GM12872 (cell line): ENCODE data around the gene NDUFS5.

Source experiments
- TF ChIP-seq, protein P1 (sequence below): IDR thresholded peaks from 3 replicates; pipeline ENCODE4 v1.5.1; 2011; ENCODE audit warnings: low read depth, mild to moderate bottlenecking, low read length, moderate library complexity; ENCODE audit not compliant: insufficient read depth

NDUFS5 gene

DNA sequence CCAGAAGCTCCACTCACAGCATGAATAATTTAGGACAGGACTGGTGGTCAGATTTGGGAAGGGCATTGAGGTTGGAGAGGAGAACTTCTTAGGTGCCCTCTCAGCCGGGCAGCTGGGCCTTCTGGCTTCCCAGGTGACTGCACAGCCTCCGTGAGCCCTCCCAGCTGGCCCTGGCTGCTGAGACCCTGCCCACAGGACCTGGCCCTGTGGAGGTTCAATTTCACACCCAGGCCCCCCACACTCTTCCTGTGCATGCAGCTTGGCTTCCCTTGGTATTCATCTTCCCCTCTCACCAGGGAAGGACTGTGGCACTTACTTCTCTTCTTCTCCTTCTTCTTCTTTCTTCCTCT lies 50.6 kb downstream of the NDUFS5 start:
- TF ChIP-seq, protein P1, sequence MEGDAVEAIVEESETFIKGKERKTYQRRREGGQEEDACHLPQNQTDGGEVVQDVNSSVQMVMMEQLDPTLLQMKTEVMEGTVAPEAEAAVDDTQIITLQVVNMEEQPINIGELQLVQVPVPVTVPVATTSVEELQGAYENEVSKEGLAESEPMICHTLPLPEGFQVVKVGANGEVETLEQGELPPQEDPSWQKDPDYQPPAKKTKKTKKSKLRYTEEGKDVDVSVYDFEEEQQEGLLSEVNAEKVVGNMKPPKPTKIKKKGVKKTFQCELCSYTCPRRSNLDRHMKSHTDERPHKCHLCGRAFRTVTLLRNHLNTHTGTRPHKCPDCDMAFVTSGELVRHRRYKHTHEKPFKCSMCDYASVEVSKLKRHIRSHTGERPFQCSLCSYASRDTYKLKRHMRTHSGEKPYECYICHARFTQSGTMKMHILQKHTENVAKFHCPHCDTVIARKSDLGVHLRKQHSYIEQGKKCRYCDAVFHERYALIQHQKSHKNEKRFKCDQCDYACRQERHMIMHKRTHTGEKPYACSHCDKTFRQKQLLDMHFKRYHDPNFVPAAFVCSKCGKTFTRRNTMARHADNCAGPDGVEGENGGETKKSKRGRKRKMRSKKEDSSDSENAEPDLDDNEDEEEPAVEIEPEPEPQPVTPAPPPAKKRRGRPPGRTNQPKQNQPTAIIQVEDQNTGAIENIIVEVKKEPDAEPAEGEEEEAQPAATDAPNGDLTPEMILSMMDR: no peak

DNA sequence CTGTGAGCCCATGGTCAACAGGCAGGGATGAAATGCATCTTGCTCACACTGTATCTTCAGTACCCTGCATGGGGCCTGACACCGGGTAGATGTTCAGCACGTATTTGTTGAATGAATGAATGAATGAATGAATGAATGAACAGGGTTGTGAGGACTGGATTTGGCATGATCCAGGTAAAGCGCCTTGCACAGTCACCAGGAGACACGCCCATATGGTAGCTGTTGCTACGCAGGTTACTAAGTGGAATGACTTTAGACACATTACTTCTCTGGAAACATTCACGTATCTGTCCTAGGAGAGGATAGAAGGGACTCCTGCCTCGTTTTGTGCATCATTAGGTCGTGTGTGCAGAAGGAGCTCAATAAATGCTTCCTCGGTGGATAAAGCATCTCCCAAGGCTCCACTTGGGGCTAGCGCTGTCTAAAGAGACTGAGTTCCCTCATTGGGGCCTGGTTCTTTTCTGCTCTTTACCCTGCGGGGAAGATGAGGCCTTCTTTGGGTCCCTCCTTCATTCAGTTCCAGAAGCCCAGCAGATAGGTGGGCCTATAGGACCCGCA lies 54.2 kb downstream of the NDUFS5 start:
- TF ChIP-seq, protein P1: no peak

DNA sequence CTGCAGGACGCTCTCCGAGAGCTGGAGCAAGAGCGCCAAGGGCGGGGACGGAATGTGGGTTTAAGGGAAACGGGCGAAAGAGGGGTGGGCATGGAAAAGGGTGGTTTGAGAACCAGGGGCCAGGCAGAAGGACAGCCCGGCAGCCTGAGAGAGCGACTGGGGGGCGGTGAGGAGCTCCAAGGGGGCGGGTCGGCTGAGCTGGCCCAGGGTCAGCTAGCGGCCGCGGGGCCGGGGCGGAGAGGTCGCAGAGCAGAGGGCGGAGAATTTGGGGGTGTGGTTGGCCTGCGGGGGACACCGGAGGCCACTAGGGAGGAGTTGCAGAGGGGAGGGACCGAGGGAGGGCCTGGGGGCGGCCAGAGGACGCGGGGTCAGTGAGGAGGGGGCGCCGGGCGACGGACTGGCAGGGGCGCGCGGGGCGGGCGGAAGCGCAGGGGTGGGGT lies 54.7 kb downstream of the NDUFS5 start:
- TF ChIP-seq, protein P1: no peak

DNA sequence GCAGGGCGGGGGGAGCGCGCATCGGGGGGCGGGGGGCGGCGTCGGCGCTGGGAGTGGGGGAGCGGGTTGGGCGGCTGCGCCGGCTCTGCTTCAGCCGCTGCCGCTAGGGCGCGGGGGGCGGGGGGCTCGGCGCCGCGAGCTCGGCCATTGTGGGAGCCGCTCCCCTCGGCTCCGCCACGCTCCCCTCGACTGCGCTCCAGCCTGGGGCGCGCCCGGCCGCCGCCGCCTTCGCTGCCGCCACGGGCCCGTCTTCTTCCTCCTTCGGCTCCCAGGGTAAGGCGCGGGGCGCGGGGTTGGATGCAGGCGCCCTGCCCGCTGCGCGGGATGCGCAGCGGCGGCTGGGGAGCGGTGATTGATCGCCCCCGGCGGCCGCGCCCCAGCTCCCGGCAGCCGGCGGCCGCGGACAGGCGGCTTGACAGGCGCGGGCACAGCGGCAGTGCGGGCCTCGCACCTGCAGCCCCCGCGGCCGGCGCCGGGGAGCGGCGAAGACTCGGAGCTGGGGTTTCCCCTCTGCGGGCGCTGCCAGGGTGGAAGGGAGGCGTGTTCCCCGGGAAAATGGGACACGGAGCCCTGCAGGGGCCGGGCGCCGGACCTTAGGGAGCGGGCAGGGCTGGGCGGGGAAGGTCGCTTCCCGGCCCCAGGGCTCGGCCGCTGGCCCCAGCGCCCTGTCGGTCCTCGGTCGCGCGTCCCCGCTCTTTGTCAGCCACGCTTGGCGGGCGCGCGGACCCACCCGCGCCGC lies 55.3 kb downstream of the NDUFS5 start:
- TF ChIP-seq, protein P1: no peak

DNA sequence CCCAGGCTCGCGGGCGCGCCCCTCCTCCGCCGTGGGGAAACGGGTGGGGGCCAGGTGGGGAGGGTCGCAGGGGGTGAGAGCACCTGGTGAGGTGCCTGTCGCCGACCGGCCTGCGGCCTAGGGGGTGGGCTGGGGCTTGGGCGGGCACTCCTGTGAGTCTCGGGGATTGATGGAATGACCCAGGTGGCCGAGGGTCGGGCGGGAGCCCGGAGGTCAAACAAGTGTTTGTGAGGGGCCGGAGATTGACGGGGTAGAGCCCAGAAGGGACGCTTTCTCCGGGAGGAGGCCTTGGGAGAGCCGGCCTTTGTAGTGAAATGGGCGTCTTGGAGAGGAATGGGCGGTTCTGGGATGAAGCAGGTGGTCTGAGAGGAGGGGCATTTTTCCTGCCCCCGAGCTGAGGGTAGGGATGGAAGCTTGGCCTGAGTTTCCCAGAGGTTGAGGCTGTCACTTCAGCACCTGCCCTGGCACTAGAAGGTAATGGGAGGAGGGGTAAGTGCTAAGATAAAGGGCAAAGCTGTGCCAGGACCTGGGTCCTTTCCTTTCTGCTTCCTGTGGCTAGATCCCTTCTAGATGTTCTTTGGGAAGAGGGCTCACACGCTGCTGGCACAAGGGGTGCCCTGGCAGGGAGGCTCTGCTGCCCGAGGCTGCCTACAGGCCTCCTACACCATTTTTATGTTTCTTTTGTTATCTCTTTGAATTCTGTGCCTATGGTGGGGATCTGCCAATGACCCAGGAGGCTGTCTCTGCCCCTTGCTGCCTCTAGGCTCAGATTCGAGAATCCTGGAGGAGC lies 56.1 kb downstream of the NDUFS5 start:
- TF ChIP-seq, protein P1: no peak

DNA sequence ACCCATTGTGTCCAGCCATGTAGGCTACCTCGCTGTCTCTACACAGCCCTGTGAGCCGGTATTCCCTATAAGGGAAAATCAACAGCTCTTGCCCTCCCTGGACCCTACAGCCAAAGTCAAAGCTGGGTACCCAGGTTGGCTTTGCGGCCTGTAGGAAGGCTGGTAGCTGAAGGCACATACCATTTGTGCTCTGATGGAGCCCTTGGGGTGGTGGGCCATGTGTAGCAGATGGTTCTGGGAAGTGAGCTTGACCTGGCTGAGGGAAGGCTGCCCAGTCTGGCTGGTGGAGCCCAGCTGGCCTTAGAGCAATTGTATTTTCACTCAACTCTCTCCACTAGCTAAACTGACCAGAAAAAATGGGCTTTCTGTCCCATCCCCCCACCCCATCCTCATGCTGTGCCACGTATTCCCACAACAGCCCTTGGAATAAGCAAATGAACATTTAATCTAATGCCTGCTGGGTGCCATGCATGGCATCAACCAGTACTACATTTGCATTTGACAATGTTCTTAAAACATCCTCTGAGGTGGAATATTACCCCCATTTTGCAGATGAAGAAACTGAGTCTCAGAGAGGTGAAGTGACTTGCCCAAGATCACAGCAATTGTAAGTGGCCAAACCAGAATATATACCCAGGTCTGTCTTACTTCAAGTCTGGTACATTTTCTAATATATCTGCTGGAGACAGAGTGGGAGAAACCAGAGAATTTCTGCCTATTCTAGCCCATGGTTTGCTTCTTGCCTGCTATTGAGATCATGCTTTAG lies 56.8 kb downstream of the NDUFS5 start:
- TF ChIP-seq, protein P1: no peak

DNA sequence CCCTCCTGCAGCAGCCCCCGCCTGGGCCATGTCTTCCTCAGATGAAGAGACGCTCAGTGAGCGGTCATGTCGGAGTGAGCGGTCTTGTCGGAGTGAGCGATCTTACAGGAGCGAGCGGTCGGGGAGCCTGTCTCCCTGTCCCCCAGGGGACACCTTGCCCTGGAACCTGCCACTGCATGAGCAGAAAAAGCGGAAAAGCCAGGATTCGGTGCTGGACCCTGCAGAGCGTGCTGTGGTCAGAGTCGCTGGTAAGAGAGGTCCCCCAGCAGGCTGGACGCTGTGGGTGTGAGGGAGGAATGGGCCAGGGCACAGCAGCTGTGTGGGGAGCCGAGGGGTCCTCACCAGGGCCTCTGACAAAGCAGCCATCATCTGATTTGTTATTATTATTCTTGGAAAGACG lies 58.0 kb downstream of the NDUFS5 start:
- TF ChIP-seq, protein P1: no peak
